Peyer's patch (tissue), 4 donors: ENCODE measurements around the gene KCNG4. TPM values are rescaled to one million over a fixed set of nuclear protein-coding genes. Genes with fewer than 3 reads are reported as not detected.

Experiments
- DNase-seq, 3 donors: peaks; one replicate each; pipeline ENCODE4 v3.0.0-alpha.2; 2017 to 2019
- H3K27ac ChIP-seq, 4 donors: fragments of 200-600 bp; sonication (generic); one replicate each; pipeline ENCODE4 v1.5.1; 2016 to 2019
- H3K27me3 ChIP-seq, 2 donors: fragments of 200-600 bp; sonication (generic); one replicate each; pipeline ENCODE4 v1.5.1; 2019
- H3K36me3 ChIP-seq, 3 donors: fragments of 200-600 bp; sonication (generic); one replicate each; pipeline ENCODE4 v1.5.1; 2016 to 2019
- H3K4me1 ChIP-seq, 4 donors: fragments of 200-600 bp; sonication (generic); one replicate each; pipeline ENCODE4 v1.5.1; 2016 to 2019
- H3K4me3 ChIP-seq, 4 donors: fragments of 200-600 bp; sonication (generic); 1 replicate in 3 of 4; 2 replicates in 1 of 4; pipeline ENCODE4 v1.5.1; 2016 to 2019; ENCODE audit warnings: mild to moderate bottlenecking in 1 of 4
- H3K9me3 ChIP-seq, 4 donors: fragments of 200-600 bp; sonication (generic); one replicate each; pipeline ENCODE4 v1.5.1; 2016 to 2019; ENCODE audit warnings: mild to moderate bottlenecking in 1 of 4
- CTCF ChIP-seq, 6 experiments: fragments of 450-650 bp in 4 of 6; fragments of 200-600 bp in 2 of 6; sonication (generic) in 1 of 6; IDR thresholded peaks; one replicate each; pipeline ENCODE4 v1.5.1; 2017 to 2019; ENCODE audit warnings: antibody characterized with exemption in 6 of 6, mild to moderate bottlenecking in 3 of 6, moderate library complexity in 1 of 6
- POLR2A ChIP-seq, 2 donors: fragments of 450-650 bp; IDR thresholded peaks; one replicate each; pipeline ENCODE4 v1.5.1; 2017; ENCODE audit warnings: antibody characterized with exemption in 2 of 2, mild to moderate bottlenecking in 2 of 2, moderate library complexity in 2 of 2
- total RNA-seq, 4 donors: library from RNA; depleted of rRNA; stranded (reverse); fragments of >200 nt; gene quantifications; one replicate each; pipeline ENCODE4 v1.1.0, GENCODE V29; 2016

KCNG4 gene
- total RNA-seq, 4 donors from 2014 or later, result not detected

- no peak overlapping the region for H3K4me3 ChIP-seq
- no peak for TF ChIP-seq CTCF (IDR thresholded peaks at IDR 0.05)
- no peak for TF ChIP-seq POLR2A (IDR thresholded peaks at IDR 0.05)
- H3K27me3 ChIP-seq, result no peaks in the 10 kb centered on the region
- no peaks in the 10 kb centered on the region for H3K36me3 ChIP-seq
- H3K9me3 ChIP-seq, result no peaks in the 10 kb centered on the region
- H3K27ac ChIP-seq, result no peak overlapping the region
- DNase-seq, result no peak
- no peaks in the 10 kb centered on the region for H3K4me1 ChIP-seq
Observed at GRCh38 chr16:84212631-84213030, 27.2 kb downstream of the KCNG4 start.

- no peaks in the 10 kb centered on the region for H3K4me1 ChIP-seq
- H3K4me3 ChIP-seq, result no peak overlapping the region
- H3K36me3 ChIP-seq, result no peaks in the 10 kb centered on the region
- H3K27me3 ChIP-seq, result no peaks in the 10 kb centered on the region
- no peak overlapping the region for H3K27ac ChIP-seq
- no peak for DNase-seq
- H3K9me3 ChIP-seq, result no peaks in the 10 kb centered on the region
- TF ChIP-seq CTCF (IDR thresholded peaks at IDR 0.05) (no peak), POLR2A (IDR thresholded peaks at IDR 0.05) (no peak)
Observed at GRCh38 chr16:84212154-84212553, 27.7 kb downstream of the KCNG4 start.

- no peak for DNase-seq
- H3K9me3 ChIP-seq, result no peaks in the 10 kb centered on the region
- no peak overlapping the region for H3K4me3 ChIP-seq
Observed at GRCh38 chr16:84209989-84210388, 29.8 kb downstream of the KCNG4 start.

GRCh38 chr16:84207879-84208278 lies 31.9 kb downstream of the KCNG4 start:
- H3K36me3 ChIP-seq, result no peaks in the 10 kb centered on the region
- H3K27me3 ChIP-seq, result no peaks in the 10 kb centered on the region
- H3K4me1 ChIP-seq, result no peaks in the 10 kb centered on the region
- DNase-seq, result no peak
- H3K9me3 ChIP-seq, result no peaks in the 10 kb centered on the region
- no peak overlapping the region for H3K27ac ChIP-seq
- TF ChIP-seq POLR2A (IDR thresholded peaks at IDR 0.05) (no peak), CTCF (IDR thresholded peaks at IDR 0.05) (no peak)
- no peak overlapping the region for H3K4me3 ChIP-seq

More at GRCh38 chr16:84209989-84210388, 29.8 kb downstream of the KCNG4 start:
- H3K27me3 ChIP-seq, result no peaks in the 10 kb centered on the region
- H3K27ac ChIP-seq, result no peak overlapping the region
- no peaks in the 10 kb centered on the region for H3K4me1 ChIP-seq
- no peak for TF ChIP-seq CTCF (IDR thresholded peaks at IDR 0.05)
- H3K36me3 ChIP-seq, result no peaks in the 10 kb centered on the region

- TF ChIP-seq POLR2A (IDR thresholded peaks at IDR 0.05), result no peak
- no peak for TF ChIP-seq CTCF (IDR thresholded peaks at IDR 0.05)
Observed at GRCh38 chr16:84207251-84207650, 32.6 kb downstream of the KCNG4 start.

More at GRCh38 chr16:84207251-84207650, 32.6 kb downstream of the KCNG4 start:
- Histone ChIP-seq H3K36me3 (no peaks in the 10 kb centered on the region), H3K27me3 (no peaks in the 10 kb centered on the region), H3K27ac (no peak overlapping the region), H3K9me3 (no peaks in the 10 kb centered on the region), H3K4me3 (no peak overlapping the region), H3K4me1 (no peaks in the 10 kb centered on the region)
- no peak for DNase-seq
